ENCODE data around the gene TMEM59.

GRCh38 chr1:54024358-54024757, 28.6 kb downstream of the TMEM59 start:
- TF ChIP-seq, protein P1, sequence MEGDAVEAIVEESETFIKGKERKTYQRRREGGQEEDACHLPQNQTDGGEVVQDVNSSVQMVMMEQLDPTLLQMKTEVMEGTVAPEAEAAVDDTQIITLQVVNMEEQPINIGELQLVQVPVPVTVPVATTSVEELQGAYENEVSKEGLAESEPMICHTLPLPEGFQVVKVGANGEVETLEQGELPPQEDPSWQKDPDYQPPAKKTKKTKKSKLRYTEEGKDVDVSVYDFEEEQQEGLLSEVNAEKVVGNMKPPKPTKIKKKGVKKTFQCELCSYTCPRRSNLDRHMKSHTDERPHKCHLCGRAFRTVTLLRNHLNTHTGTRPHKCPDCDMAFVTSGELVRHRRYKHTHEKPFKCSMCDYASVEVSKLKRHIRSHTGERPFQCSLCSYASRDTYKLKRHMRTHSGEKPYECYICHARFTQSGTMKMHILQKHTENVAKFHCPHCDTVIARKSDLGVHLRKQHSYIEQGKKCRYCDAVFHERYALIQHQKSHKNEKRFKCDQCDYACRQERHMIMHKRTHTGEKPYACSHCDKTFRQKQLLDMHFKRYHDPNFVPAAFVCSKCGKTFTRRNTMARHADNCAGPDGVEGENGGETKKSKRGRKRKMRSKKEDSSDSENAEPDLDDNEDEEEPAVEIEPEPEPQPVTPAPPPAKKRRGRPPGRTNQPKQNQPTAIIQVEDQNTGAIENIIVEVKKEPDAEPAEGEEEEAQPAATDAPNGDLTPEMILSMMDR (IDR thresholded peaks at IDR 0.05 in 4 of 5, conservative IDR thresholded peaks at IDR 0.05 in 1 of 5), result no peak
- no peak for TF ChIP-seq POLR2A (IDR thresholded peaks at IDR 0.05)

All from gastrocnemius medialis (tissue), 4 donors.